GM21367 (cell line): ENCODE measurements around the gene CTTN.
"Not testable (repeated sequence)": the region's sequence is repeated elsewhere in the genome, so short reads cannot be mapped to it uniquely, and the experiment has no call there.

Experiments
- ATAC-seq: cut with Tn5 transposase; IDR thresholded peaks from one replicate; pipeline ENCODE4 v1.9.1; 2021; ENCODE audit not compliant: unreplicated experiment

CTTN gene

GRCh38 chr11:70381350-70381749 is 17.0 kb upstream of the CTTN start:
- no peak for ATAC-seq

GRCh38 chr11:70381872-70382861 is 16.2 kb upstream of the CTTN start:
- ATAC-seq, result no peak

GRCh38 chr11:70383664-70384565 is 14.4 kb upstream of the CTTN start:
- ATAC-seq, result no peak

GRCh38 chr11:70384566-70385152 is 13.7 kb upstream of the CTTN start:
- no peak for ATAC-seq

- ATAC-seq, result no peak
Measured at GRCh38 chr11:70387564-70387963, 10.8 kb upstream of the CTTN start.

- ATAC-seq, result no peak
Measured at GRCh38 chr11:70389201-70389600, 9.1 kb upstream of the CTTN start.

GRCh38 chr11:70390882-70391281 is 7.4 kb upstream of the CTTN start:
- ATAC-seq, result not testable (repeated sequence)

GRCh38 chr11:70394211-70394950 is 3.9 kb upstream of the CTTN start:
- no peak for ATAC-seq

GRCh38 chr11:70397336-70397982 is 870 bp upstream of the CTTN start:
- ATAC-seq, result no peak

- ATAC-seq, result no peak
Measured at GRCh38 chr11:70398834-70399680, 728 bp downstream of the CTTN start.

GRCh38 chr11:70399681-70400112 is 1.4 kb downstream of the CTTN start:
- no peak for ATAC-seq

GRCh38 chr11:70400643-70401042 is 2.3 kb downstream of the CTTN start:
- ATAC-seq, result no peak

- no peak for ATAC-seq
Measured at GRCh38 chr11:70402016-70402415, 3.7 kb downstream of the CTTN start.

GRCh38 chr11:70402685-70403084 is 4.4 kb downstream of the CTTN start:
- ATAC-seq, result no peak

- no peak for ATAC-seq
Measured at GRCh38 chr11:70404244-70404643, 5.9 kb downstream of the CTTN start.

- no peak for ATAC-seq
Measured at GRCh38 chr11:70405679-70406395, 7.5 kb downstream of the CTTN start.

- ATAC-seq, result no peak
Measured at GRCh38 chr11:70407121-70407520, 8.8 kb downstream of the CTTN start.

GRCh38 chr11:70407814-70408213 is 9.5 kb downstream of the CTTN start:
- no peak for ATAC-seq
